Peyer's patch (tissue), 4 donors: Measurements from ENCODE around the gene PKNOX2. TPM values are rescaled to one million over a fixed set of nuclear protein-coding genes. Genes with fewer than 3 reads are reported as not detected.

ENCODE experiments used
- DNase-seq, 3 donors: peaks; one replicate each; pipeline ENCODE4 v3.0.0-alpha.2; 2017 to 2019
- H3K27ac ChIP-seq, 4 donors: fragments of 200-600 bp; sonication (generic); one replicate each; pipeline ENCODE4 v1.5.1; 2016 to 2019
- H3K27me3 ChIP-seq, 2 donors: fragments of 200-600 bp; sonication (generic); one replicate each; pipeline ENCODE4 v1.5.1; 2019
- H3K36me3 ChIP-seq, 3 donors: fragments of 200-600 bp; sonication (generic); one replicate each; pipeline ENCODE4 v1.5.1; 2016 to 2019
- H3K4me1 ChIP-seq, 4 donors: fragments of 200-600 bp; sonication (generic); one replicate each; pipeline ENCODE4 v1.5.1; 2016 to 2019
- H3K4me3 ChIP-seq, 4 donors: fragments of 200-600 bp; sonication (generic); 1 replicate in 3 of 4; 2 replicates in 1 of 4; pipeline ENCODE4 v1.5.1; 2016 to 2019; ENCODE audit warnings: mild to moderate bottlenecking in 1 of 4
- H3K9me3 ChIP-seq, 4 donors: fragments of 200-600 bp; sonication (generic); one replicate each; pipeline ENCODE4 v1.5.1; 2016 to 2019; ENCODE audit warnings: mild to moderate bottlenecking in 1 of 4
- CTCF ChIP-seq, 6 experiments: fragments of 450-650 bp in 4 of 6; fragments of 200-600 bp in 2 of 6; sonication (generic) in 1 of 6; IDR thresholded peaks; one replicate each; pipeline ENCODE4 v1.5.1; 2017 to 2019; ENCODE audit warnings: antibody characterized with exemption in 6 of 6, mild to moderate bottlenecking in 3 of 6, moderate library complexity in 1 of 6
- POLR2A ChIP-seq, 2 donors: fragments of 450-650 bp; IDR thresholded peaks; one replicate each; pipeline ENCODE4 v1.5.1; 2017; ENCODE audit warnings: antibody characterized with exemption in 2 of 2, mild to moderate bottlenecking in 2 of 2, moderate library complexity in 2 of 2
- total RNA-seq, 4 donors: library from RNA; depleted of rRNA; stranded (reverse); fragments of >200 nt; gene quantifications; one replicate each; pipeline ENCODE4 v1.1.0, GENCODE V29; 2016

Gene PKNOX2
- total RNA-seq, 4 donors from 2014 or later: 1.4 to 8.3 TPM; not detected in 2

- H3K9me3 ChIP-seq: no peaks in the 10 kb centered on the region
- no peak overlapping the region for H3K4me3 ChIP-seq
- peak in 2 of 3 donors; percentile 20 to 53 for DNase-seq
- TF ChIP-seq POLR2A (IDR thresholded peaks at IDR 0.05) (no peak), CTCF (IDR thresholded peaks at IDR 0.05) (no peak)
- H3K4me1 ChIP-seq: peaks cover 0 to 9% (median 0%) of the 10 kb centered on the region in 4 donors
- no peaks in the 10 kb centered on the region for H3K36me3 ChIP-seq
- no peak overlapping the region for H3K27ac ChIP-seq
- H3K27me3 ChIP-seq: no peaks in the 10 kb centered on the region
These were observed 287.0 kb downstream of the PKNOX2 start for GRCh38 chr11:125451400-125452124.

GRCh38 chr11:125452125-125452470, 287.5 kb downstream of the PKNOX2 start:
- TF ChIP-seq CTCF (IDR thresholded peaks at IDR 0.05) (no peak), POLR2A (IDR thresholded peaks at IDR 0.05) (no peak)
- H3K27me3 ChIP-seq: no peaks in the 10 kb centered on the region
- H3K4me1 ChIP-seq: peaks cover 0 to 9% (median 0%) of the 10 kb centered on the region in 4 donors
- H3K9me3 ChIP-seq: no peaks in the 10 kb centered on the region
- no peak overlapping the region for H3K27ac ChIP-seq
- H3K36me3 ChIP-seq: no peaks in the 10 kb centered on the region
- no peak for DNase-seq
- no peak overlapping the region for H3K4me3 ChIP-seq

- H3K27me3 ChIP-seq: no peaks in the 10 kb centered on the region
- TF ChIP-seq CTCF (IDR thresholded peaks at IDR 0.05): no peak
- TF ChIP-seq POLR2A (IDR thresholded peaks at IDR 0.05): no peak
- no peak overlapping the region for H3K4me3 ChIP-seq
- peaks cover 0 to 13% (median 0%) of the 10 kb centered on the region in 4 donors for H3K4me1 ChIP-seq
- no peaks in the 10 kb centered on the region for H3K9me3 ChIP-seq
- no peaks in the 10 kb centered on the region for H3K36me3 ChIP-seq
- H3K27ac ChIP-seq: no peak overlapping the region
- DNase-seq: no peak
These were observed 289.5 kb downstream of the PKNOX2 start for GRCh38 chr11:125454047-125454446.

- H3K27ac ChIP-seq: no peak overlapping the region
- DNase-seq: no peak
- no peaks in the 10 kb centered on the region for H3K9me3 ChIP-seq
- no peaks in the 10 kb centered on the region for H3K27me3 ChIP-seq
- no peak overlapping the region for H3K4me3 ChIP-seq
- H3K4me1 ChIP-seq: peaks cover 0 to 13% (median 0%) of the 10 kb centered on the region in 4 donors
- H3K36me3 ChIP-seq: no peaks in the 10 kb centered on the region
- no peak for TF ChIP-seq POLR2A (IDR thresholded peaks at IDR 0.05)
- TF ChIP-seq CTCF (IDR thresholded peaks at IDR 0.05): no peak
These were observed 291.3 kb downstream of the PKNOX2 start for GRCh38 chr11:125455851-125456250.

- DNase-seq: no peak
- no peaks in the 10 kb centered on the region for H3K27me3 ChIP-seq
- peaks cover 0 to 5% (median 0%) of the 10 kb centered on the region in 4 donors for H3K4me1 ChIP-seq
- H3K27ac ChIP-seq: no peak overlapping the region
- H3K4me3 ChIP-seq: no peak overlapping the region
- no peaks in the 10 kb centered on the region for H3K9me3 ChIP-seq
- no peaks in the 10 kb centered on the region for H3K36me3 ChIP-seq
- TF ChIP-seq POLR2A (IDR thresholded peaks at IDR 0.05) (no peak), CTCF (IDR thresholded peaks at IDR 0.05) (no peak)
These were observed 293.3 kb downstream of the PKNOX2 start for GRCh38 chr11:125457814-125458343.
